WTC11 (cell line): ENCODE data around the gene CACNA1C. TPM values are rescaled to one million over a fixed set of nuclear protein-coding genes. Genes with fewer than 3 reads are reported as not detected.

Source experiments
- ATAC-seq: fragments of 200-7000 bp; cut with Tn5 transposase; 2 replicates; pipeline ENCODE4 v1.10.0; 2021; ENCODE audit warnings: mild to moderate bottlenecking, moderate library complexity
- CTCF ChIA-PET: fragments of 300-600 bp; sonication (Branson Sonifier 250); formaldehyde crosslinking; loops from one replicate; lab custom pipeline; 2021; ENCODE audit warnings: antibody characterized with exemption; lab: Charles Lee
- POLR2A ChIA-PET: fragments of 350-600 bp; sonication (Branson Sonifier 250); formaldehyde crosslinking; loops from one replicate; lab custom pipeline; 2021; ENCODE audit warnings: antibody characterized with exemption; lab: Charles Lee
- DNase-seq: peaks from one replicate; pipeline ENCODE4 v3.0.0; 2021; ENCODE audit warnings: low spot score
- H3K27ac Mint-ChIP-seq: 2 replicates; pipeline ENCODE4 v1.8.0; 2021; ENCODE audit warnings: mixed read lengths
- H3K27me3 Mint-ChIP-seq: 2 replicates; pipeline ENCODE4 v1.8.0; 2021; ENCODE audit warnings: low read depth, mild to moderate bottlenecking, moderate library complexity, mixed read lengths
- H3K36me3 Mint-ChIP-seq: 2 replicates; pipeline ENCODE4 v1.8.0; 2021; ENCODE audit warnings: mixed read lengths
- H3K4me1 Mint-ChIP-seq: 2 replicates; pipeline ENCODE4 v1.8.0; 2022; ENCODE audit warnings: mixed read lengths
- H3K4me3 Mint-ChIP-seq: 2 replicates; pipeline ENCODE4 v1.8.0; 2021; ENCODE audit warnings: mild to moderate bottlenecking, moderate library complexity, mixed read lengths
- H3K9me3 Mint-ChIP-seq: 2 replicates; pipeline ENCODE4 v1.8.0; 2021; ENCODE audit warnings: mixed read lengths
- E2F5 ChIP-seq: sonication (generic); formaldehyde crosslinking; IDR thresholded peaks from 2 replicates; pipeline ENCODE4 v1.8.1; 2022; ENCODE audit warnings: mild to moderate bottlenecking, moderate library complexity, missing genetic modification reagents
- EMX1 ChIP-seq: fragments of 250-450 bp; sonication (Bioruptor Pico); IDR thresholded peaks from 2 replicates; pipeline ENCODE4 v1.8.0; 2021; ENCODE audit warnings: mild to moderate bottlenecking
- ETV6 ChIP-seq: sonication (generic); formaldehyde crosslinking; IDR thresholded peaks from 2 replicates; pipeline ENCODE4 v1.8.1; 2022; ENCODE audit warnings: mild to moderate bottlenecking, missing genetic modification reagents
- FOXP1 ChIP-seq: sonication (generic); formaldehyde crosslinking; IDR thresholded peaks from 2 replicates; pipeline ENCODE4 v1.8.0; 2022; ENCODE audit warnings: missing genetic modification reagents, mild to moderate bottlenecking, moderate library complexity, borderline replicate concordance
- MAX ChIP-seq: sonication (generic); formaldehyde crosslinking; IDR thresholded peaks from 2 replicates; pipeline ENCODE4 v1.8.0; 2022; ENCODE audit warnings: mild to moderate bottlenecking, missing genetic modification reagents
- MYBL2 ChIP-seq: sonication (generic); formaldehyde crosslinking; IDR thresholded peaks from 2 replicates; pipeline ENCODE4 v1.8.1; 2023; ENCODE audit warnings: mild to moderate bottlenecking, moderate library complexity, missing genetic modification reagents
- PREB ChIP-seq: sonication (generic); formaldehyde crosslinking; IDR thresholded peaks from 2 replicates; pipeline ENCODE4 v1.8.1; 2022; ENCODE audit warnings: mild to moderate bottlenecking, missing genetic modification reagents, moderate library complexity, borderline replicate concordance
- RELA ChIP-seq: sonication (generic); formaldehyde crosslinking; IDR thresholded peaks from 2 replicates; pipeline ENCODE4 v1.8.1; 2022; ENCODE audit warnings: missing genetic modification reagents, mild to moderate bottlenecking, borderline replicate concordance
- TCF7 ChIP-seq: sonication (generic); formaldehyde crosslinking; IDR thresholded peaks from 2 replicates; pipeline ENCODE4 v1.8.0; 2022; ENCODE audit warnings: mild to moderate bottlenecking, low read depth, missing genetic modification reagents, moderate library complexity
- TEAD1 ChIP-seq: sonication (generic); formaldehyde crosslinking; IDR thresholded peaks from 2 replicates; pipeline ENCODE4 v1.8.0; 2022; ENCODE audit warnings: mild to moderate bottlenecking, missing genetic modification reagents
- ZNF121 ChIP-seq: sonication (generic); formaldehyde crosslinking; IDR thresholded peaks from 2 replicates; pipeline ENCODE4 v1.8.0; 2023; ENCODE audit warnings: missing genetic modification reagents
- ZNF138 ChIP-seq: sonication (generic); formaldehyde crosslinking; conservative IDR thresholded peaks from 2 replicates; pipeline ENCODE4 v1.8.1; 2022; ENCODE audit warnings: mild to moderate bottlenecking, moderate library complexity, missing genetic modification reagents
- ZNF317 ChIP-seq: sonication (generic); formaldehyde crosslinking; IDR thresholded peaks from 2 replicates; pipeline ENCODE4 v1.8.1; 2023; ENCODE audit warnings: low read depth, mild to moderate bottlenecking, moderate library complexity, missing genetic modification reagents, borderline replicate concordance
- total RNA-seq: library from RNA; stranded (reverse); gene quantifications from 3 replicates; pipeline ENCODE4 v1.2.3, GENCODE V29; 2021
- TF ChIP-seq, protein P1 (sequence below): sonication (generic); formaldehyde crosslinking; IDR thresholded peaks from 2 replicates; pipeline ENCODE4 v1.8.1; 2023; ENCODE audit warnings: mild to moderate bottlenecking, missing genetic modification reagents, borderline replicate concordance
- TF ChIP-seq, protein P2 (sequence below): sonication (generic); formaldehyde crosslinking; IDR thresholded peaks from 2 replicates; pipeline ENCODE4 v1.8.0; 2022; ENCODE audit warnings: mild to moderate bottlenecking, missing genetic modification reagents
- TF ChIP-seq, protein P3 (sequence below): fragments of 250-450 bp; sonication (Bioruptor Pico); IDR thresholded peaks from 2 replicates; pipeline ENCODE4 v1.9.0; 2021; ENCODE audit warnings: mild to moderate bottlenecking
- TF ChIP-seq, protein P4 (sequence below): fragments of 250-450 bp; sonication (Bioruptor Pico); IDR thresholded peaks from 2 replicates; pipeline ENCODE4 v1.8.0; 2021; ENCODE audit warnings: mild to moderate bottlenecking

Gene CACNA1C
- total RNA-seq, 1 experiment from 2014 or later: 1.7 TPM

DNA sequence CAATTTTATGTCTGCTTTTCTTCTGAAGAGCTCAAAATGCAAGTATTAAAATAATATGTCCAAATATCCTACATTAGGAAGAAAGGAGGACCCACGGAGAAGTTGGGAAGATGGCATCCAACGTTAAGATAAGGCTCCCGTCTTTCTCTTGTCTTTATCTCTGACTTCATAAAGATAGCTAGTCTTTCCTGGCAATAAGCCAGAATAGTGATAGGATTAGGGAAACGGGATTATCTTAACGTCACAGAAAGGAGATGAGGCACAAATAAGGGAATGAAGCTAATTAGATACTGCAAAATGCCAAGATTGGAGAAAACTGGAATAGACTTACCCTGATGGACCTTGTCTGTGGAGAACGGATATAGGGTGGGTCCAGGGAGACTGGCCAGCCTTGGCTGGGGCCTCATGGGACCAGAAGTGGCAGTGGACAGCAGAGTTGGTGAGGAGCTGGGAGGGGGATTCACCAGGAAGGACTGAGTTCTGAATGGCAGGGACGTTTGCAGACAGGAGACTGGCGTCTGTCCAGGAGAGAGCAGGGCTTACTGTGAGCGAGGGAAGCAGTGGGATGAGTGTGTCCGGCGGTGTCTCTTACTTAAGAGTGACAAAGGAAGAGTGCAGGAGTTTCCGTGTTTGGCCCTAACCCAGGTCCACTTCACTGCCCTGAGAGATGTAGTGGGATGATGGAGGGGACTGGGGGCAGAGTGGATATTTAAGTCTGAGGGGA, 119.9 kb downstream of the CACNA1C start:
- TF ChIP-seq MAX (CRISPR knock-in tag) (no peak), ZNF317 (no peak), ZNF138 (CRISPR knock-in tag) (no peak), TCF7 (CRISPR knock-in tag) (no peak), PREB (no peak), ETV6 (CRISPR knock-in tag) (no peak), RELA (CRISPR knock-in tag) (no peak), MYBL2 (no peak), ZNF121 (CRISPR knock-in tag) (no peak), EMX1 (CRISPR knock-in tag) (no peak), FOXP1 (CRISPR knock-in tag) (no peak), E2F5 (no peak), TEAD1 (CRISPR knock-in tag) (no peak)
- TF ChIP-seq, protein P1, sequence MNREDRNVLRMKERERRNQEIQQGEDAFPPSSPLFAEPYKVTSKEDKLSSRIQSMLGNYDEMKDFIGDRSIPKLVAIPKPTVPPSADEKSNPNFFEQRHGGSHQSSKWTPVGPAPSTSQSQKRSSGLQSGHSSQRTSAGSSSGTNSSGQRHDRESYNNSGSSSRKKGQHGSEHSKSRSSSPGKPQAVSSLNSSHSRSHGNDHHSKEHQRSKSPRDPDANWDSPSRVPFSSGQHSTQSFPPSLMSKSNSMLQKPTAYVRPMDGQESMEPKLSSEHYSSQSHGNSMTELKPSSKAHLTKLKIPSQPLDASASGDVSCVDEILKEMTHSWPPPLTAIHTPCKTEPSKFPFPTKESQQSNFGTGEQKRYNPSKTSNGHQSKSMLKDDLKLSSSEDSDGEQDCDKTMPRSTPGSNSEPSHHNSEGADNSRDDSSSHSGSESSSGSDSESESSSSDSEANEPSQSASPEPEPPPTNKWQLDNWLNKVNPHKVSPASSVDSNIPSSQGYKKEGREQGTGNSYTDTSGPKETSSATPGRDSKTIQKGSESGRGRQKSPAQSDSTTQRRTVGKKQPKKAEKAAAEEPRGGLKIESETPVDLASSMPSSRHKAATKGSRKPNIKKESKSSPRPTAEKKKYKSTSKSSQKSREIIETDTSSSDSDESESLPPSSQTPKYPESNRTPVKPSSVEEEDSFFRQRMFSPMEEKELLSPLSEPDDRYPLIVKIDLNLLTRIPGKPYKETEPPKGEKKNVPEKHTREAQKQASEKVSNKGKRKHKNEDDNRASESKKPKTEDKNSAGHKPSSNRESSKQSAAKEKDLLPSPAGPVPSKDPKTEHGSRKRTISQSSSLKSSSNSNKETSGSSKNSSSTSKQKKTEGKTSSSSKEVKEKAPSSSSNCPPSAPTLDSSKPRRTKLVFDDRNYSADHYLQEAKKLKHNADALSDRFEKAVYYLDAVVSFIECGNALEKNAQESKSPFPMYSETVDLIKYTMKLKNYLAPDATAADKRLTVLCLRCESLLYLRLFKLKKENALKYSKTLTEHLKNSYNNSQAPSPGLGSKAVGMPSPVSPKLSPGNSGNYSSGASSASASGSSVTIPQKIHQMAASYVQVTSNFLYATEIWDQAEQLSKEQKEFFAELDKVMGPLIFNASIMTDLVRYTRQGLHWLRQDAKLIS: no peak
- TF ChIP-seq, protein P2, sequence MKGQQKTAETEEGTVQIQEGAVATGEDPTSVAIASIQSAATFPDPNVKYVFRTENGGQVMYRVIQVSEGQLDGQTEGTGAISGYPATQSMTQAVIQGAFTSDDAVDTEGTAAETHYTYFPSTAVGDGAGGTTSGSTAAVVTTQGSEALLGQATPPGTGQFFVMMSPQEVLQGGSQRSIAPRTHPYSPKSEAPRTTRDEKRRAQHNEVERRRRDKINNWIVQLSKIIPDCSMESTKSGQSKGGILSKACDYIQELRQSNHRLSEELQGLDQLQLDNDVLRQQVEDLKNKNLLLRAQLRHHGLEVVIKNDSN (CRISPR knock-in tag): no peak
- TF ChIP-seq, protein P3, sequence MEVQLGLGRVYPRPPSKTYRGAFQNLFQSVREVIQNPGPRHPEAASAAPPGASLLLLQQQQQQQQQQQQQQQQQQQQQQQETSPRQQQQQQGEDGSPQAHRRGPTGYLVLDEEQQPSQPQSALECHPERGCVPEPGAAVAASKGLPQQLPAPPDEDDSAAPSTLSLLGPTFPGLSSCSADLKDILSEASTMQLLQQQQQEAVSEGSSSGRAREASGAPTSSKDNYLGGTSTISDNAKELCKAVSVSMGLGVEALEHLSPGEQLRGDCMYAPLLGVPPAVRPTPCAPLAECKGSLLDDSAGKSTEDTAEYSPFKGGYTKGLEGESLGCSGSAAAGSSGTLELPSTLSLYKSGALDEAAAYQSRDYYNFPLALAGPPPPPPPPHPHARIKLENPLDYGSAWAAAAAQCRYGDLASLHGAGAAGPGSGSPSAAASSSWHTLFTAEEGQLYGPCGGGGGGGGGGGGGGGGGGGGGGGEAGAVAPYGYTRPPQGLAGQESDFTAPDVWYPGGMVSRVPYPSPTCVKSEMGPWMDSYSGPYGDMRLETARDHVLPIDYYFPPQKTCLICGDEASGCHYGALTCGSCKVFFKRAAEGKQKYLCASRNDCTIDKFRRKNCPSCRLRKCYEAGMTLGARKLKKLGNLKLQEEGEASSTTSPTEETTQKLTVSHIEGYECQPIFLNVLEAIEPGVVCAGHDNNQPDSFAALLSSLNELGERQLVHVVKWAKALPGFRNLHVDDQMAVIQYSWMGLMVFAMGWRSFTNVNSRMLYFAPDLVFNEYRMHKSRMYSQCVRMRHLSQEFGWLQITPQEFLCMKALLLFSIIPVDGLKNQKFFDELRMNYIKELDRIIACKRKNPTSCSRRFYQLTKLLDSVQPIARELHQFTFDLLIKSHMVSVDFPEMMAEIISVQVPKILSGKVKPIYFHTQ (CRISPR knock-in tag): no peak
- TF ChIP-seq, protein P4, sequence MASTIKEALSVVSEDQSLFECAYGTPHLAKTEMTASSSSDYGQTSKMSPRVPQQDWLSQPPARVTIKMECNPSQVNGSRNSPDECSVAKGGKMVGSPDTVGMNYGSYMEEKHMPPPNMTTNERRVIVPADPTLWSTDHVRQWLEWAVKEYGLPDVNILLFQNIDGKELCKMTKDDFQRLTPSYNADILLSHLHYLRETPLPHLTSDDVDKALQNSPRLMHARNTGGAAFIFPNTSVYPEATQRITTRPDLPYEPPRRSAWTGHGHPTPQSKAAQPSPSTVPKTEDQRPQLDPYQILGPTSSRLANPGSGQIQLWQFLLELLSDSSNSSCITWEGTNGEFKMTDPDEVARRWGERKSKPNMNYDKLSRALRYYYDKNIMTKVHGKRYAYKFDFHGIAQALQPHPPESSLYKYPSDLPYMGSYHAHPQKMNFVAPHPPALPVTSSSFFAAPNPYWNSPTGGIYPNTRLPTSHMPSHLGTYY: no peak

More for the DNA sequence above, 119.9 kb downstream of the CACNA1C start:
- no peaks in the 10 kb centered on the region; the same call in 1 of the 2 replicates for H3K27me3 Mint-ChIP-seq
- H3K4me1 Mint-ChIP-seq: peaks cover 9% of the 10 kb centered on the region
- ChIA-PET CTCF (interaction anchor here (1.0 to 1.5 kb wide), 3 partner anchors 11 to 115 kb away, joined by 3 to 5 read pairs (median 4); no protein-coding TSS in a partner anchor), POLR2A (no interaction called here)
- H3K4me3 Mint-ChIP-seq: no peak overlapping the region
- DNase-seq (no peak), ATAC-seq (no peak)
- H3K27ac Mint-ChIP-seq: no peak overlapping the region
- H3K36me3 Mint-ChIP-seq: no peaks in the 10 kb centered on the region; the same call in 1 of the 2 replicates
- peaks cover 4% of the 10 kb centered on the region for H3K9me3 Mint-ChIP-seq
